A673 (cell line): ENCODE measurements around the gene KISS1R. TPM values are rescaled to one million over a fixed set of nuclear protein-coding genes. Genes with fewer than 3 reads are reported as not detected.
"Not testable (repeated sequence)": the region's sequence is repeated elsewhere in the genome, so short reads cannot be mapped to it uniquely, and the experiment has no call there.

Source experiments
- BruUV-seq: library from RNA; stranded (reverse); fragments of 400-500 nt; replicated peaks from 2 replicates; lab custom pipeline; 2021; lab: Mats Ljungman, UMichigan
- CTCF ChIA-PET: fragments of 300-600 bp; sonication (Branson Sonifier 250); formaldehyde crosslinking; loops from one replicate; lab custom pipeline; 2022; ENCODE audit warnings: antibody characterized with exemption; lab: Charles Lee
- POLR2A ChIA-PET: fragments of 300-600 bp; sonication (Branson Sonifier 250); formaldehyde crosslinking; loops from one replicate; lab custom pipeline; 2022; ENCODE audit warnings: antibody characterized with exemption; ENCODE audit not compliant: low non-redundant PET; lab: Charles Lee
- DNase-seq: peaks from one replicate; pipeline ENCODE4 v3.0.0-alpha.2; 2015; ENCODE audit warnings: low spot score
- H3K27ac ChIP-seq: fragments of 200-600 bp; sonication (generic); 2 replicates; pipeline ENCODE4 v1.5.1; 2016; ENCODE audit warnings: mixed run types, low read depth, mild to moderate bottlenecking, mixed read lengths, antibody characterized with exemption, low read length; ENCODE audit not compliant: poor library complexity, severe bottlenecking
- H3K27me3 ChIP-seq: fragments of 200-600 bp; sonication (generic); replicated peaks from 2 replicates; pipeline ENCODE4 v1.6.1; 2017; ENCODE audit warnings: mixed run types, low read depth, mild to moderate bottlenecking, mixed read lengths, antibody characterized with exemption, low read length; ENCODE audit not compliant: insufficient read depth, poor library complexity
- H3K36me3 ChIP-seq: fragments of 200-600 bp; sonication (generic); 2 replicates; pipeline ENCODE4 v1.6.1; 2016; ENCODE audit warnings: mixed run types, mild to moderate bottlenecking, mixed read lengths, antibody characterized with exemption, low read length; ENCODE audit not compliant: insufficient read depth, poor library complexity, severe bottlenecking
- H3K4me1 ChIP-seq: fragments of 200-600 bp; sonication (generic); 2 replicates; pipeline ENCODE4 v1.6.1; 2017; ENCODE audit warnings: mixed run types, mild to moderate bottlenecking, mixed read lengths, antibody characterized with exemption, low read length; ENCODE audit not compliant: insufficient read depth, poor library complexity, severe bottlenecking
- H3K4me3 ChIP-seq: fragments of 200-600 bp; sonication (generic); 2 replicates; pipeline ENCODE4 v1.5.1; 2016; ENCODE audit warnings: low read depth, mixed run types, mild to moderate bottlenecking, mixed read lengths, low read length; ENCODE audit not compliant: poor library complexity, severe bottlenecking
- H3K9me3 ChIP-seq: fragments of 200-600 bp; sonication (generic); 2 replicates; pipeline ENCODE4 v1.6.1; 2016; ENCODE audit warnings: mixed run types, low read depth, mild to moderate bottlenecking, mixed read lengths, antibody characterized with exemption, low read length; ENCODE audit not compliant: poor library complexity, severe bottlenecking
- EZH2 ChIP-seq: fragments of 200-600 bp; sonication (generic); IDR thresholded peaks from 2 replicates; pipeline ENCODE4 v1.6.1; 2017; ENCODE audit warnings: borderline replicate concordance, low read depth, mild to moderate bottlenecking, mixed read lengths, antibody characterized with exemption, low read length; ENCODE audit not compliant: poor library complexity, severe bottlenecking
- intact Hi-C: fragments of 100-400 bp; cut with micrococcal nuclease; formaldehyde crosslinking; loops from one replicate; pipeline ENCODE4 v1.10.0; 2022; ENCODE audit not compliant: unreplicated experiment
- total RNA-seq: library from RNA; stranded (reverse); gene quantifications from 2 replicates; pipeline ENCODE4 v1.2.3, GENCODE V29; 2021
- TF ChIP-seq, protein P1 (sequence below): fragments of 300-800, 200-600 bp; sonication (generic); conservative IDR thresholded peaks from 2 replicates; pipeline ENCODE4 v1.5.1; 2017; ENCODE audit warnings: low read depth, mild to moderate bottlenecking, antibody characterized with exemption, low read length, moderate library complexity, mixed read lengths

Gene KISS1R
- total RNA-seq, 1 experiment from 2014 or later = not detected

- H3K27ac ChIP-seq = no peak overlapping the region
- peaks cover 17% of the 10 kb centered on the region for H3K36me3 ChIP-seq
- H3K4me1 ChIP-seq = peaks cover 13% of the 10 kb centered on the region
- H3K4me3 ChIP-seq = no peak overlapping the region
- TF ChIP-seq, protein P1, sequence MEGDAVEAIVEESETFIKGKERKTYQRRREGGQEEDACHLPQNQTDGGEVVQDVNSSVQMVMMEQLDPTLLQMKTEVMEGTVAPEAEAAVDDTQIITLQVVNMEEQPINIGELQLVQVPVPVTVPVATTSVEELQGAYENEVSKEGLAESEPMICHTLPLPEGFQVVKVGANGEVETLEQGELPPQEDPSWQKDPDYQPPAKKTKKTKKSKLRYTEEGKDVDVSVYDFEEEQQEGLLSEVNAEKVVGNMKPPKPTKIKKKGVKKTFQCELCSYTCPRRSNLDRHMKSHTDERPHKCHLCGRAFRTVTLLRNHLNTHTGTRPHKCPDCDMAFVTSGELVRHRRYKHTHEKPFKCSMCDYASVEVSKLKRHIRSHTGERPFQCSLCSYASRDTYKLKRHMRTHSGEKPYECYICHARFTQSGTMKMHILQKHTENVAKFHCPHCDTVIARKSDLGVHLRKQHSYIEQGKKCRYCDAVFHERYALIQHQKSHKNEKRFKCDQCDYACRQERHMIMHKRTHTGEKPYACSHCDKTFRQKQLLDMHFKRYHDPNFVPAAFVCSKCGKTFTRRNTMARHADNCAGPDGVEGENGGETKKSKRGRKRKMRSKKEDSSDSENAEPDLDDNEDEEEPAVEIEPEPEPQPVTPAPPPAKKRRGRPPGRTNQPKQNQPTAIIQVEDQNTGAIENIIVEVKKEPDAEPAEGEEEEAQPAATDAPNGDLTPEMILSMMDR = no peak
- no peak for TF ChIP-seq EZH2
- BruUV-seq = no TSS peak
- H3K27me3 ChIP-seq = no peaks in the 10 kb centered on the region
- POLR2A ChIA-PET = no interaction called here
- no peak for DNase-seq
- no peaks in the 10 kb centered on the region for H3K9me3 ChIP-seq
- CTCF ChIA-PET = interaction anchor here (0.6 kb wide), 1 partner anchor 123 kb away, joined by 6 read pairs; no protein-coding TSS in a partner anchor
- intact Hi-C loops = no loop called here
Measured at GRCh38 chr19:876780-877314, 40.3 kb upstream of the KISS1R start.

DNA sequence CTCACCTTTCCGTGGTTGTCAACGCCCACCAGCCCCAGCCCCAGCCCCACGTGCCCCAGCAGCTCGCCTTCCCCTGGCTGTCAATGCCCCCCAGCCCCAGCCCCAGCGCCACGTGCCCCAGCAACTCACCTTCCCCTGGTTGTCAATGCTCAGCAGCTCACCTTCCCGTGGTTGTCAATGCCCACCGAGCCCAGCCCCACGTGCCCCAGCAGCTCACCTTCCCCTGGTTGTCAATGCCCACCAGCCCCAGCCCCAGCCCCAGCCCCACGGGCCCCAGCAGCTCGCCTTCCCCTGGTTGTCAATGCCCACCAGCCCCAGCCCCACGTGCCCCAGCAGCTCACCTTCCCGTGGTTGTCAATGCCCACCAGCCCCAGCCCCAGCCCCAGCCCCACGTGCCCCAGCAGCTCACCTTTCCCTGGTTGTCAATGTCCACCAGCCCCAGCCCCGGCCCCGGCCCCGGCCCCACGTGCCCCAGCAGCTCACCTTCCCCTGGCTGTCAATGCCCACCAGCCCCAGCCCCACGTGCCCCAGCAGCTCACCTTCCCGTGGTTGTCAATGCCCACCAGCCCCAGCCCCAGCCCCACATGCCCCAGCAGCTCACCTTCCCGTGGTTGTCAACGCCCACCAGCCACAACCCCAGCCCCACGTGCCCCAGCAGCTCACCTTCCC is 39.0 kb upstream of the KISS1R start:
- peaks cover 25% of the 10 kb centered on the region for H3K36me3 ChIP-seq
- BruUV-seq, H3K4me3 ChIP-seq, H3K27me3 ChIP-seq, H3K4me1 ChIP-seq, intact Hi-C loops, H3K9me3 ChIP-seq, DNase-seq, H3K27ac ChIP-seq, CTCF ChIA-PET: not testable (repeated sequence)
- POLR2A ChIA-PET = interaction anchor here (0.6 to 0.7 kb wide), 2 partner anchors 12 to 30 kb away, joined by 4 to 5 read pairs; no protein-coding TSS in a partner anchor

DNA sequence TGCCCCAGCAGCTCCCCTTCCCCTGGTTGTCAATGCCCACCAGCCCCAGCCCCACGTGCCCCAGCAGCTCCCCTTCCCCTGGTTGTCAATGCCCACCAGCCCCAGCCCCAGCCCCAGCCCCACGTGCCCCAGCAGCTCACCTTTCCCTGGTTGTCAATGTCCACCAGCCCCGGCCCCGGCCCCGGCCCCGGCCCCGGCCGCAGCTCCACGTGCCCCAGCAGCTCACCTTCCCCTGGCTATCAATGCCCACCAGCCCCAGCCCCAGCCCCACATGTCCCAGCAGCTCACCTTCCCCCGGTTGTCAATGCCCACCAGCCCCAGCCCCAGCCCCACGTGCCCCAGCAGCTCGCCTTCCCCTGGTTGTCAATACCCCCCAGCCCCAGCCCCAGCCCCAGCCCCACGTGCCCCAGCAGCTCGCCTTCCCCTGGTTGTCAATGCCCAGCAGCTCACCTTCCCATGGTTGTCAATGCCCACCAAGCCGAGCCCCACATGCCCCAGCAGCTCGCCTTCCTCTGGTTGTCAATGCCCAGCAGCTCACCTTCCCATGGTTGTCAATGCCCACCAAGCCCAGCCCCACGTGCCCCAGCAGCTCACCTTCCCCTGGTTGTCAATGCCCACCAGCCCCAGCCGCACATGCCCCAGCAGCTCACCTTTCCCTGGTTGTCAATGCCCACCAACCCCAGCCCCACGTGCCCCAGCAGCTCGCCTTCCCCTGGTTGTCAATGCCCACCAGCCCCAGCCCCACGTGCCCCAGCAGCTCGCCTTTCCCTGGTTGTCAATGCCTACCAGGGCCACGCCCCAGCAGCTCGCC is 38.2 kb upstream of the KISS1R start:
- POLR2A ChIA-PET = interaction anchor here (0.6 kb wide), 2 partner anchors 15 to 19 kb away, joined by 3 to 4 read pairs; no protein-coding TSS in a partner anchor
- peaks cover 25% of the 10 kb centered on the region for H3K36me3 ChIP-seq

More for the DNA sequence above, 38.2 kb upstream of the KISS1R start:
- H3K27ac ChIP-seq, BruUV-seq, intact Hi-C loops, DNase-seq, H3K4me3 ChIP-seq, H3K4me1 ChIP-seq, H3K27me3 ChIP-seq, H3K9me3 ChIP-seq: not testable (repeated sequence)
- CTCF ChIA-PET = interaction anchor here (0.6 to 0.8 kb wide), 2 partner anchors 294 to 988 kb away, joined by 3 to 5 read pairs; no protein-coding TSS in a partner anchor
